Osteoblast (primary cell): Measurements from ENCODE around the gene MACROD2. TPM values are rescaled to one million over a fixed set of nuclear protein-coding genes. Genes with fewer than 3 reads are reported as not detected.
"Not testable (repeated sequence)": the region's sequence is repeated elsewhere in the genome, so short reads cannot be mapped to it uniquely, and the experiment has no call there.

Experiments
- DNase-seq: peaks from one replicate; pipeline ENCODE4 v3.0.0; 2011; ENCODE audit warnings: low spot score, mixed read lengths; ENCODE audit not compliant: insufficient read length; ENCODE audit errors: missing footprints
- H2AFZ ChIP-seq: 2 replicates; pipeline ENCODE4 v1.6.0; 2011; ENCODE audit warnings: mild to moderate bottlenecking, low read length
- H3K27ac ChIP-seq: 2 replicates; pipeline ENCODE4 v1.5.1; 2011; ENCODE audit warnings: mild to moderate bottlenecking, low read depth, low read length, moderate library complexity
- H3K27me3 ChIP-seq: 2 replicates; pipeline ENCODE4 v1.6.0; 2012; ENCODE audit warnings: mild to moderate bottlenecking, control low read depth, inconsistent platforms, low read length, moderate library complexity; ENCODE audit not compliant: insufficient read depth
- H3K36me3 ChIP-seq: 2 replicates; pipeline ENCODE4 v1.5.1; 2011; ENCODE audit warnings: mild to moderate bottlenecking, low read length, control low read depth, moderate library complexity; ENCODE audit not compliant: insufficient read depth
- H3K4me1 ChIP-seq: 2 replicates; pipeline ENCODE4 v1.5.1; 2011; ENCODE audit warnings: mild to moderate bottlenecking, low read length, control low read depth, moderate library complexity; ENCODE audit not compliant: insufficient read depth
- H3K4me2 ChIP-seq: 2 replicates; pipeline ENCODE4 v1.6.0; 2011; ENCODE audit warnings: mild to moderate bottlenecking, low read length; ENCODE audit not compliant: insufficient read depth
- H3K4me3 ChIP-seq: fragments of 200-600 bp; sonication (generic); 3 replicates; pipeline ENCODE4 v1.5.1; 2012; ENCODE audit warnings: mild to moderate bottlenecking, low read length, inconsistent platforms; ENCODE audit not compliant: insufficient read depth
- H3K79me2 ChIP-seq: 2 replicates; pipeline ENCODE4 v1.6.0; 2012; ENCODE audit warnings: mild to moderate bottlenecking, low read length, control low read depth, inconsistent platforms; ENCODE audit not compliant: insufficient read depth
- H3K9me3 ChIP-seq: 2 replicates; pipeline ENCODE4 v1.5.1; 2011; ENCODE audit warnings: low read depth, low read length, control low read depth
- H4K20me1 ChIP-seq: 2 replicates; pipeline ENCODE4 v1.6.0; 2012; ENCODE audit warnings: mild to moderate bottlenecking, low read length, control low read depth; ENCODE audit not compliant: insufficient read depth
- CTCF ChIP-seq: IDR thresholded peaks from 2 replicates; pipeline ENCODE4 v1.5.1; 2011; ENCODE audit warnings: mild to moderate bottlenecking, low read depth, low read length, moderate library complexity; ENCODE audit errors: extremely low read depth
- total RNA-seq: library from RNA; depleted of rRNA; stranded (reverse); fragments of >200 nt; gene quantifications from 2 replicates; pipeline ENCODE4 v1.2.3, GENCODE V29; 2012

MACROD2 gene
- total RNA-seq, 1 donor: 4.0 TPM

- TF ChIP-seq CTCF: no peak
- Histone ChIP-seq H2AFZ (no peak overlapping the region), H3K27me3 (no peaks in the 10 kb centered on the region), H3K4me3 (no peak overlapping the region), H3K36me3 (no peaks in the 10 kb centered on the region), H3K27ac (no peak overlapping the region), H3K79me2 (no peaks in the 10 kb centered on the region), H3K4me2 (no peak overlapping the region), H3K4me1 (no peaks in the 10 kb centered on the region), H4K20me1 (no peaks in the 10 kb centered on the region), H3K9me3 (no peaks in the 10 kb centered on the region)
- DNase-seq: peak; percentile 35
Measured at GRCh38 chr20:15528391-15529111, 1533.2 kb downstream of the MACROD2 start.

GRCh38 chr20:15535863-15536262, 1540.5 kb downstream of the MACROD2 start:
- Histone ChIP-seq H3K27me3 (no peaks in the 10 kb centered on the region), H3K36me3 (no peaks in the 10 kb centered on the region), H3K4me1 (no peaks in the 10 kb centered on the region), H2AFZ (no peak overlapping the region), H3K27ac (no peak overlapping the region), H3K4me2 (no peak overlapping the region), H3K9me3 (no peaks in the 10 kb centered on the region), H3K79me2 (no peaks in the 10 kb centered on the region), H3K4me3 (no peak overlapping the region), H4K20me1 (no peaks in the 10 kb centered on the region)
- no peak for TF ChIP-seq CTCF
- DNase-seq: no peak

- not testable (repeated sequence) for H3K9me3 ChIP-seq, H4K20me1 ChIP-seq, H3K27ac ChIP-seq, DNase-seq, H3K4me1 ChIP-seq, H3K4me3 ChIP-seq, H3K4me2 ChIP-seq, H3K27me3 ChIP-seq, H3K36me3 ChIP-seq, H2AFZ ChIP-seq, H3K79me2 ChIP-seq
Measured at GRCh38 chr20:15537200-15537599, 1541.9 kb downstream of the MACROD2 start.

- no peaks in the 10 kb centered on the region for H3K4me1 ChIP-seq
- H3K4me2 ChIP-seq: no peak overlapping the region
- no peak overlapping the region for H2AFZ ChIP-seq
- no peaks in the 10 kb centered on the region for H3K27me3 ChIP-seq
- no peak overlapping the region for H3K27ac ChIP-seq
- no peaks in the 10 kb centered on the region for H3K79me2 ChIP-seq
- peak; percentile 21 for DNase-seq
- TF ChIP-seq CTCF: no peak
- H3K4me3 ChIP-seq: no peak overlapping the region
- no peaks in the 10 kb centered on the region for H3K9me3 ChIP-seq
- no peaks in the 10 kb centered on the region for H3K36me3 ChIP-seq
- H4K20me1 ChIP-seq: no peaks in the 10 kb centered on the region
Measured at GRCh38 chr20:15542655-15543054, 1547.3 kb downstream of the MACROD2 start.
